Skeletal muscle tissue (tissue), 4 donors: ENCODE data around the gene ABHD17B. TPM values are rescaled to one million over a fixed set of nuclear protein-coding genes. Genes with fewer than 3 reads are reported as not detected.
"Not testable (repeated sequence)": the region's sequence is repeated elsewhere in the genome, so short reads cannot be mapped to it uniquely, and the experiment has no call there.

Experiments
- H3K27ac ChIP-seq: one replicate; pipeline ENCODE4 v1.7.0; 2013; ENCODE audit warnings: mild to moderate bottlenecking, low read depth, low read length, inconsistent platforms
- H3K27me3 ChIP-seq, 3 donors: one replicate each; pipeline ENCODE4 v1.7.0; 2013; ENCODE audit warnings: low read length in 3 of 3; ENCODE audit not compliant: control insufficient read depth in 3 of 3, insufficient read depth in 3 of 3
- H3K36me3 ChIP-seq, 3 donors: one replicate each; pipeline ENCODE4 v1.7.0; 2013; ENCODE audit warnings: low read length in 3 of 3; ENCODE audit not compliant: control insufficient read depth in 3 of 3, insufficient read depth in 3 of 3
- H3K4me1 ChIP-seq, 3 donors: one replicate each; pipeline ENCODE4 v1.7.0; 2013; ENCODE audit warnings: low read length in 3 of 3, mild to moderate bottlenecking in 3 of 3; ENCODE audit not compliant: control insufficient read depth in 3 of 3, insufficient read depth in 3 of 3
- H3K4me3 ChIP-seq, 3 donors: one replicate each; pipeline ENCODE4 v1.7.0; 2013; ENCODE audit warnings: low read length in 3 of 3
- H3K9ac ChIP-seq, 3 donors: one replicate each; pipeline ENCODE4 v1.7.0; 2013; ENCODE audit warnings: low read length in 3 of 3, mild to moderate bottlenecking in 3 of 3, moderate library complexity in 2 of 3, low read depth in 1 of 3
- H3K9me3 ChIP-seq, 3 donors: one replicate each; pipeline ENCODE4 v1.7.0; 2013; ENCODE audit warnings: low read length in 3 of 3; ENCODE audit not compliant: control insufficient read depth in 3 of 3
- total RNA-seq: library from RNA; depleted of rRNA; stranded (reverse); fragments of >200 nt; gene quantifications from one replicate; pipeline ENCODE4 v1.2.3, GENCODE V29; 2014
- donor health status: Osteomylitis.

Gene ABHD17B
- total RNA-seq = 57.4 TPM

- Histone ChIP-seq H3K9ac (peak within 1 kb of the TSS; percentile 90 to 93 (median 93)), H3K27ac (peak within 1 kb of the TSS; percentile 90), H3K36me3 (no peaks in the 10 kb centered on the region), H3K4me3 (peak within 1 kb of the TSS; percentile 91 to 98 (median 96)), H3K4me1 (peaks cover 5 to 31% (median 11%) of the 10 kb centered on the region in 3 donors), H3K9me3 (no peaks in the 10 kb centered on the region), H3K27me3 (no peaks in the 10 kb centered on the region)
Observed at GRCh38 chr9:71911061-71911907, at the start of gene ABHD17B, which contains the start of gene C9orf85. ABHD17B (minus strand) TSS chr9:71911193; CDS start chr9:71875080, 36,113 bp downstream. C9orf85 (plus strand) TSS chr9:71911639; CDS start chr9:71911735, 96 bp downstream.

- Histone ChIP-seq H3K9ac (no peak overlapping the region), H3K27me3 (no peaks in the 10 kb centered on the region), H3K4me3 (no peak overlapping the region), H3K27ac (no peak overlapping the region), H3K36me3 (no peaks in the 10 kb centered on the region), H3K4me1 (no peaks in the 10 kb centered on the region), H3K9me3 (no peaks in the 10 kb centered on the region)
Observed at GRCh38 chr9:71955300-71955915, 44.4 kb upstream of the ABHD17B start.

- not testable (repeated sequence) for H3K27me3 ChIP-seq, H3K9ac ChIP-seq, H3K36me3 ChIP-seq, H3K9me3 ChIP-seq, H3K4me1 ChIP-seq, H3K27ac ChIP-seq, H3K4me3 ChIP-seq
Observed at GRCh38 chr9:71954652-71955051, 43.7 kb upstream of the ABHD17B start.

GRCh38 chr9:71944754-71945375 lies 33.9 kb upstream of the ABHD17B start:
- Histone ChIP-seq H3K27ac (peak overlapping the region; percentile 11), H3K4me1 (peaks cover 14 to 16% (median 15%) of the 10 kb centered on the region in 3 donors), H3K9ac (no peak overlapping the region), H3K36me3 (no peaks in the 10 kb centered on the region), H3K9me3 (no peaks in the 10 kb centered on the region), H3K4me3 (no peak overlapping the region), H3K27me3 (no peaks in the 10 kb centered on the region)

- Histone ChIP-seq H3K4me3 (no peak overlapping the region), H3K9me3 (no peaks in the 10 kb centered on the region), H3K36me3 (no peaks in the 10 kb centered on the region), H3K4me1 (peaks cover 14 to 16% (median 15%) of the 10 kb centered on the region in 3 donors), H3K9ac (no peak overlapping the region), H3K27me3 (no peaks in the 10 kb centered on the region), H3K27ac (peak overlapping the region; percentile 16)
Observed at GRCh38 chr9:71941998-71942567, 31.1 kb upstream of the ABHD17B start.

- Histone ChIP-seq H3K27me3 (no peaks in the 10 kb centered on the region), H3K27ac (no peak overlapping the region), H3K9me3 (no peaks in the 10 kb centered on the region), H3K4me1 (peaks cover 14 to 17% (median 15%) of the 10 kb centered on the region in 3 donors), H3K9ac (no peak overlapping the region), H3K4me3 (no peak overlapping the region), H3K36me3 (no peaks in the 10 kb centered on the region)
Observed at GRCh38 chr9:71941060-71941568, 30.1 kb upstream of the ABHD17B start.

GRCh38 chr9:71937898-71938297 lies 26.9 kb upstream of the ABHD17B start:
- Histone ChIP-seq H3K9ac (no peak overlapping the region), H3K27ac (no peak overlapping the region)

GRCh38 chr9:71937070-71937625 lies 26.2 kb upstream of the ABHD17B start:
- H3K9ac ChIP-seq = no peak overlapping the region
- H3K27me3 ChIP-seq = no peaks in the 10 kb centered on the region
- H3K4me3 ChIP-seq = no peak overlapping the region
- no peaks in the 10 kb centered on the region for H3K9me3 ChIP-seq
- H3K27ac ChIP-seq = no peak overlapping the region
- H3K4me1 ChIP-seq = peaks cover 4 to 11% (median 4%) of the 10 kb centered on the region in 3 donors
- H3K36me3 ChIP-seq = no peaks in the 10 kb centered on the region

More at GRCh38 chr9:71937898-71938297, 26.9 kb upstream of the ABHD17B start:
- Histone ChIP-seq H3K4me1 (peaks cover 6 to 14% (median 10%) of the 10 kb centered on the region in 3 donors), H3K4me3 (no peak overlapping the region), H3K9me3 (no peaks in the 10 kb centered on the region), H3K27me3 (no peaks in the 10 kb centered on the region), H3K36me3 (no peaks in the 10 kb centered on the region)

- Histone ChIP-seq H3K27me3 (no peaks in the 10 kb centered on the region), H3K9me3 (no peaks in the 10 kb centered on the region), H3K4me1 (peaks cover 0 to 5% (median 0%) of the 10 kb centered on the region in 3 donors), H3K4me3 (no peak overlapping the region), H3K36me3 (no peaks in the 10 kb centered on the region), H3K27ac (no peak overlapping the region), H3K9ac (no peak overlapping the region)
Observed at GRCh38 chr9:71936066-71936465, 25.1 kb upstream of the ABHD17B start.
